Endothelial cell of umbilical vein (primary cell): ENCODE measurements around the gene SPOPL. TPM values are rescaled to one million over a fixed set of nuclear protein-coding genes. Genes with fewer than 3 reads are reported as not detected.

Source experiments
- BruUV-seq: library from RNA; stranded (reverse); fragments of 400-500 nt; replicated peaks from 2 replicates; lab custom pipeline; 2021; lab: Mats Ljungman, UMichigan
- CTCF ChIA-PET: fragments of 300-600, 350-600 bp; sonication (Branson Sonifier 250); formaldehyde crosslinking; loops from one replicate; lab custom pipeline; 2021; ENCODE audit warnings: antibody characterized with exemption, inconsistent platforms; lab: Charles Lee
- POLR2A ChIA-PET: fragments of 300-600, 350-600 bp; sonication (Branson Sonifier 250); formaldehyde crosslinking; loops from one replicate; lab custom pipeline; 2021; ENCODE audit warnings: antibody characterized with exemption, inconsistent platforms; lab: Charles Lee
- DNase-seq: peaks from one replicate; pipeline ENCODE4 v3.0.0-alpha.2; 2011; ENCODE audit warnings: low read depth, low spot score
- FAIRE-seq: peaks from 2 replicates; lab custom pipeline; 2011; peaks lifted over from hg19 to GRCh38; lab: Jason Lieb, UNC
- H2AFZ ChIP-seq: 2 replicates; pipeline ENCODE4 v1.6.0; 2012; ENCODE audit warnings: low read depth, low read length, control low read depth, inconsistent platforms
- H3K27ac ChIP-seq: 2 replicates; pipeline ENCODE4 v1.5.1; 2011; ENCODE audit warnings: low read depth, mild to moderate bottlenecking, control low read depth, low read length, moderate library complexity; ENCODE audit not compliant: insufficient read depth
- H3K27me3 ChIP-seq, 2 experiments: 2 replicates each; pipeline versions ENCODE4 v1.6.0 to v1.6.1; 2011; ENCODE audit warnings: low read length in 2 of 2, mixed read lengths in 1 of 2; ENCODE audit not compliant: control insufficient read depth in 2 of 2, insufficient read depth in 2 of 2
- H3K36me3 ChIP-seq, 2 experiments: 2 replicates in 1 of 2; 3 replicates in 1 of 2; pipeline ENCODE4 v1.5.1; 2011; ENCODE audit warnings: low read length in 2 of 2, mild to moderate bottlenecking in 1 of 2, moderate library complexity in 1 of 2; ENCODE audit not compliant: control insufficient read depth in 2 of 2, insufficient read depth in 2 of 2; ENCODE audit errors: extremely low read depth in 1 of 2
- H3K4me1 ChIP-seq: 3 replicates; pipeline ENCODE4 v1.5.1; 2011; ENCODE audit warnings: mild to moderate bottlenecking, low read length; ENCODE audit not compliant: control insufficient read depth, insufficient read depth; ENCODE audit errors: extremely low read depth
- H3K4me2 ChIP-seq: 2 replicates; pipeline ENCODE4 v1.6.1; 2011; ENCODE audit warnings: low read length, control low read depth, mixed read lengths; ENCODE audit not compliant: insufficient read depth
- H3K4me3 ChIP-seq, 3 experiments: fragments of 200-600 bp in 1 of 3; sonication (generic), shearing (Covaris generic) in 1 of 3; replicated peaks in 1 of 3; 2 replicates each; pipeline ENCODE4 v1.5.1; 2011 to 2016; ENCODE audit warnings: control low read depth in 3 of 3, low read length in 3 of 3, mild to moderate bottlenecking in 2 of 3, inconsistent platforms in 1 of 3, low read depth in 1 of 3, moderate library complexity in 1 of 3; ENCODE audit not compliant: insufficient read depth in 1 of 3
- H3K79me2 ChIP-seq: 2 replicates; pipeline ENCODE4 v1.6.0; 2012; ENCODE audit warnings: low read length, inconsistent platforms; ENCODE audit not compliant: control insufficient read depth, insufficient read depth
- H3K9ac ChIP-seq: replicated peaks from 2 replicates; pipeline ENCODE3; 2011; ENCODE audit warnings: low read length, control low read depth; ENCODE audit not compliant: insufficient read depth; ENCODE audit errors: extremely low read depth
- H3K9me1 ChIP-seq: replicated peaks from 3 replicates; pipeline ENCODE4 v1.6.0; 2011; ENCODE audit warnings: mild to moderate bottlenecking, low read length; ENCODE audit not compliant: control insufficient read depth, insufficient read depth; ENCODE audit errors: extremely low read depth
- H3K9me3 ChIP-seq: replicated peaks from 2 replicates; pipeline ENCODE4 v1.5.1; 2012; ENCODE audit warnings: low read length, inconsistent platforms; ENCODE audit not compliant: control insufficient read depth, insufficient read depth
- H4K20me1 ChIP-seq: replicated peaks from 2 replicates; pipeline ENCODE3; 2011; ENCODE audit warnings: mild to moderate bottlenecking, low read length; ENCODE audit not compliant: control insufficient read depth, insufficient read depth; ENCODE audit errors: extremely low read depth
- CTCF ChIP-seq, 2 donors: IDR thresholded peaks; 1 replicate in 1 of 2; 2 replicates in 1 of 2; pipeline ENCODE4 v1.5.1; 2011; ENCODE audit warnings: low read length in 2 of 2, mild to moderate bottlenecking in 2 of 2, moderate library complexity in 2 of 2, control low read depth in 1 of 2, inconsistent platforms in 1 of 2, low read depth in 1 of 2; ENCODE audit not compliant: insufficient read depth in 1 of 2; ENCODE audit errors: extremely low read depth in 1 of 2
- EZH2 ChIP-seq: IDR thresholded peaks from 2 replicates; pipeline ENCODE4 v1.6.1; 2012; ENCODE audit warnings: borderline replicate concordance, low read depth, mild to moderate bottlenecking, moderate library complexity, low read length, inconsistent platforms; ENCODE audit not compliant: severe bottlenecking
- FOS ChIP-seq: IDR thresholded peaks from 2 replicates; pipeline ENCODE4 v1.6.1; 2011; ENCODE audit warnings: mild to moderate bottlenecking, low read length, moderate library complexity, borderline replicate concordance; ENCODE audit not compliant: insufficient read depth
- GATA2 ChIP-seq: IDR thresholded peaks from 2 replicates; pipeline ENCODE4 v1.7.0; 2011; ENCODE audit warnings: low read depth, mild to moderate bottlenecking, moderate library complexity, mixed read lengths, low read length; ENCODE audit not compliant: insufficient read length, insufficient read depth
- JUN ChIP-seq: IDR thresholded peaks from 2 replicates; pipeline ENCODE4 v1.6.1; 2011; ENCODE audit warnings: borderline replicate concordance, low read depth; ENCODE audit not compliant: insufficient read length, insufficient read depth
- MAX ChIP-seq: IDR thresholded peaks from 2 replicates; pipeline ENCODE4 v1.6.1; 2011; ENCODE audit not compliant: insufficient read depth, insufficient read length
- MYC ChIP-seq: IDR thresholded peaks from one replicate; pipeline ENCODE4 v1.6.1; 2011; ENCODE audit warnings: mild to moderate bottlenecking, low read depth, low read length
- POLR2A ChIP-seq: IDR thresholded peaks from 2 replicates; pipeline ENCODE4 v1.6.1; 2012; ENCODE audit warnings: low read depth, mild to moderate bottlenecking, control low read depth, low read length
- POLR2AphosphoS5 ChIP-seq: IDR thresholded peaks from 2 replicates; pipeline ENCODE4 v1.6.1; 2012; ENCODE audit warnings: low read depth, mild to moderate bottlenecking, control low read depth, low read length, moderate library complexity; ENCODE audit not compliant: insufficient read depth
- dilution Hi-C: fragments of 300-500 bp; cut with MboI; formaldehyde crosslinking; loops from one replicate; pipeline ENCODE4 v1.15.0; 2019; ENCODE audit warnings: low sequenced_read_pairs; ENCODE audit not compliant: extremely low pct_ligation_motif_present
- intact Hi-C: fragments of 100-400 bp; cut with micrococcal nuclease; formaldehyde crosslinking; loops from one replicate; pipeline ENCODE4 v1.10.0; 2022
- polyA plus RNA-seq, 4 experiments: library from polyadenylated mRNA; depleted of rRNA in 3 of 4; stranded (reverse) in 3 of 4; unstranded in 1 of 4; fragments of >200 nt; gene quantifications; 2 replicates each; pipeline versions ENCODE4 v1.2.1 to v1.2.3, GENCODE V29; 2011 to 2012; ENCODE audit warnings: missing spikeins in 1 of 4
- total RNA-seq: library from RNA; stranded (reverse); gene quantifications from 2 replicates; pipeline ENCODE4 v1.2.3, GENCODE V29; 2021

Gene SPOPL
- total and polyA plus RNA-seq, 2 donors (not counting 3 experiments of a cell fraction or from before 2014, with no cell fraction given): 3.1 to 17.4 TPM

GRCh38 chr2:138454761-138455160 is 46.8 kb upstream of the SPOPL start:
- dilution Hi-C loops (no loop called here), intact Hi-C loops (no loop called here)
- H3K4me1 ChIP-seq: no peaks in the 10 kb centered on the region
- no peak overlapping the region for H2AFZ ChIP-seq
- TF ChIP-seq EZH2: no peak
- no peak for TF ChIP-seq GATA2
- no peak for TF ChIP-seq MYC
- no peak for TF ChIP-seq POLR2A
- no peak for TF ChIP-seq FOS
- no peak for TF ChIP-seq CTCF (IDR thresholded peaks at IDR 0.05; ENCODE audit: extremely low read depth in 1 of 2, insufficient read depth in 1 of 2, low read depth in 1 of 2, low read length in 2 of 2)
- TF ChIP-seq MAX: no peak
- no peak for TF ChIP-seq POLR2AphosphoS5
- no peak for TF ChIP-seq JUN
- no peaks in the 10 kb centered on the region for H3K27me3 ChIP-seq
- no peaks in the 10 kb centered on the region for H3K9me3 ChIP-seq
- CTCF ChIA-PET: no interaction called here
- H3K9me1 ChIP-seq: no peaks in the 10 kb centered on the region
- H3K79me2 ChIP-seq: no peaks in the 10 kb centered on the region
- no TSS peak for BruUV-seq
- no peaks in the 10 kb centered on the region for H4K20me1 ChIP-seq
- DNase-seq: no peak
- no peak overlapping the region for H3K27ac ChIP-seq
- H3K9ac ChIP-seq: no peak overlapping the region
- H3K36me3 ChIP-seq: no peaks in the 10 kb centered on the region
- no peak for FAIRE-seq
- H3K4me2 ChIP-seq: no peak overlapping the region
- POLR2A ChIA-PET: no interaction called here
- no peak overlapping the region for H3K4me3 ChIP-seq
